Ovary (tissue), 9 donors: ENCODE measurements around the gene BLTP1. TPM values are rescaled to one million over a fixed set of nuclear protein-coding genes. Genes with fewer than 3 reads are reported as not detected.

Experiments
- DNase-seq, 5 donors: peaks; one replicate each; pipeline ENCODE4 v3.0.0-alpha.2; 2019 to 2020
- H3K27ac ChIP-seq, 2 donors: fragments of 200-600 bp; one replicate each; pipeline versions ENCODE4 v1.5.1 to v1.8.0; 2019 to 2022
- H3K27me3 ChIP-seq: fragments of 200-600 bp; one replicate; pipeline ENCODE4 v1.8.0; 2022
- H3K36me3 ChIP-seq: fragments of 200-600 bp; sonication (generic); one replicate; pipeline ENCODE4 v1.5.1; 2019
- H3K4me1 ChIP-seq: one replicate; pipeline ENCODE4 v1.8.1; 2013; ENCODE audit warnings: mild to moderate bottlenecking, moderate library complexity; ENCODE audit not compliant: insufficient read depth
- H3K4me3 ChIP-seq: fragments of 200-600 bp; sonication (generic); one replicate; pipeline ENCODE4 v1.5.1; 2017
- H3K9me3 ChIP-seq, 2 donors: fragments of 200-600 bp in 1 of 2; sonication (generic) in 1 of 2; one replicate each; pipeline versions ENCODE4 v1.5.1 to v1.8.1; 2013 to 2019; ENCODE audit warnings: mild to moderate bottlenecking in 1 of 2, moderate library complexity in 1 of 2
- CTCF ChIP-seq, 3 donors: fragments of 450-650 bp in 2 of 3; fragments of 200-600 bp in 1 of 3; IDR thresholded peaks; one replicate each; pipeline versions ENCODE4 v1.5.1 to v1.8.0; 2016 to 2022; ENCODE audit warnings: antibody characterized with exemption in 3 of 3, mild to moderate bottlenecking in 1 of 3
- EP300 ChIP-seq: sonication (generic); formaldehyde crosslinking; IDR thresholded peaks from one replicate; pipeline ENCODE4 v1.6.1; 2017; ENCODE audit warnings: antibody characterized with exemption
- POLR2A ChIP-seq: fragments of 450-650 bp; IDR thresholded peaks from one replicate; pipeline ENCODE4 v1.6.1; 2017; ENCODE audit warnings: antibody characterized with exemption, mild to moderate bottlenecking, moderate library complexity
- WGBS, 3 donors: extraction: QIAGEN DNeasy Blood & Tissue Kit in 1 of 3; methylation state at CpG; one replicate each; pipeline versions ENCODE4 v1.1.5 to v1.1.7; 2013 to 2017; 5-methylcytosine and 5-hydroxymethylcytosine counted together
- intact Hi-C, 4 donors: fragments of 100-400 bp; cut with DNase I; formaldehyde crosslinking; loops; one replicate each; pipeline versions ENCODE4 v1.11.0 to v1.15.1; 2022 to 2023
- polyA plus RNA-seq, 2 donors: library from polyadenylated mRNA; stranded (reverse); fragments of 200-250 nt in 1 of 2; fragments of 350-450 nt in 1 of 2; fragmentation: Illumina TruSeq in 1 of 2; extraction: RNeasy Lipid Tissue Mini Kit (QIAGEN cat#74804) in 1 of 2; gene quantifications; one replicate each; pipeline ENCODE4 v1.2.3, GENCODE V29; 2013 to 2014
- total RNA-seq, 7 donors: library from RNA; depleted of rRNA in 2 of 7; stranded (reverse); fragments of >200 nt in 2 of 7; fragmentation: NEBNext Ultra II Directional in 3 of 7; extraction: Animal tissue kit (Norgen Biotek cat#: 25700) in 3 of 7; gene quantifications; one replicate each; pipeline versions ENCODE4 v1.1.0 to v1.2.4, GENCODE V29; 2016 to 2023
- donor health status: DM: no; HTN: no; CAD: no; lungs with moderate emphysema.
- donor health status: DM: no; HTN: no; CAD: no.
- donor health status: Bipolar disorder and iron deficiency.
- donor health status: DM: yes; HTN: yes; CAD: no.
- donor health status: DM: no; HTN: no; CAD: no.
- donor health status: DM: yes; HTN: yes; CAD: no.

The BLTP1 gene
- total and polyA plus RNA-seq, 9 donors: 32.5 to 97.5 (median 69.5) TPM

DNA sequence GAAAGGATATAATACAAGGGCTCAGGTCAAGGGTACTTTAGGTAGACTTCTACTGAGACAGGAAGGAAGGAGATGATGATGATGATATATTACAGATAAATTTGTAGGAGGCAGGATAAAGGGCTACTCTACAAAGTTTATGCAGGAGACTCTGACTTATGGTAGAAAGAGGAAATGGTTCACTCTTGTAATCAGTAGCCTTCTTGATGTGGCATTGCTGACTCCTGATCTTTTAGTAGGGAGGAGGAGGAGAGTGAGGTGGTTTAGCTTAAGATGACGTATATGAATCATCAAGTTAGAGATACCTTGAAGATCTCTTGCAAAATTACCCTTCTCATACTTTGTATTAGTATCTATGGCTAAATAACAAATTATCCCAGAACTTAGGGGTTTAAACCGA lies 4.7 kb downstream of the BLTP1 start:
- Histone ChIP-seq H3K27ac (no peak overlapping the region), H3K36me3 (no peaks in the 10 kb centered on the region), H3K9me3 (no peaks in the 10 kb centered on the region), H3K4me3 (no peak overlapping the region), H3K4me1 (peaks cover 3% of the 10 kb centered on the region), H3K27me3 (no peaks in the 10 kb centered on the region)
- TF ChIP-seq CTCF (IDR thresholded peaks at IDR 0.05) (no peak), EP300 (no peak), POLR2A (no peak)
- no peak for DNase-seq
- intact Hi-C loops: no loop called here
- WGBS, 3 donors: 92 to 96% (median 96%) methylated on average over 2 of the region's 2 CpGs

DNA sequence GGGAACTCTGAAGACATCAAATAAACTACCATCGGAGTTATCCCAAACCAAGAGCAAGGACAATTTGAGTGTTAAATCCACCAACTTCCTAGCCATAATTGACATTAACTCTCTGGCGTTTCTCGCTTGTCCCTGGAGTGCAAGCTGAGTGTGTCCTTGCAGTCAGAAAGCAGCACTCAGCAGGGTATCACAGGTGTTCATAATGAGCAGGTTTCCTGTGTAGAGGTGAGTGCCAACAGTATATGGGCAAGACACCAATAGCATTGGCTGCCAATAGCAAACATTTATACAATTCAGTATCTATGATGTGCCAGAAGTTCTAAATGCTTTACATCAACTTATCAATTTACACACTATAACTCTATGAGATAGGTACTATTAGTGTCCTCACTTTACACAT lies 11.2 kb downstream of the BLTP1 start:
- intact Hi-C loops: no loop called here
- WGBS, 3 donors: 87 to 93% (median 88%) methylated on average over 3 of the region's 3 CpGs
- no peaks in the 10 kb centered on the region for H3K36me3 ChIP-seq
- no peaks in the 10 kb centered on the region for H3K9me3 ChIP-seq
- peaks cover 2% of the 10 kb centered on the region for H3K4me1 ChIP-seq
- DNase-seq: no peak
- no peak overlapping the region for H3K4me3 ChIP-seq
- H3K27ac ChIP-seq: no peak overlapping the region
- TF ChIP-seq POLR2A: no peak
- TF ChIP-seq EP300: no peak
- TF ChIP-seq CTCF (IDR thresholded peaks at IDR 0.05): no peak
- H3K27me3 ChIP-seq: no peaks in the 10 kb centered on the region

DNA sequence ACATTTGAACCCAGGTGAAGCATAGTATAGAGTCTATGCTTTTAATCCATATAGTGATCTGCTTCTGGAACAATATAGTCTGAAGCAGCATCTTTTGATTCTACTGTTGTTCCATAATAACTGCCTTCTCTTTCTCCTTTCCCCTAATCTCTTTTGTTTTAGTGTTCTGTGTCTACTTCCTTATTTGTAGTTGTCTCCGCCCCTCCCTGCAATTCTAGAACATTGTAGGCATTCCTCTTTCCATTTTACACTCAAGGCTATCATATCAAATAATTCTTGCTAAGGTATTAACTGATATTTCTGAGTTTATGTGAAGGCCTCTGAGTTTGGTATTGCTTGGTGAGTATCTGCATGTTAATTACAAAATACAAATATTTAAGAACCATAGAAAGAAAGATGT lies 11.6 kb downstream of the BLTP1 start:
- intact Hi-C loops: no loop called here
- no peak for DNase-seq
- WGBS, 3 donors: 56 to 77% (median 68%) methylated on average over 1 of the region's 1 CpG
- H3K36me3 ChIP-seq: no peaks in the 10 kb centered on the region
- H3K27ac ChIP-seq: no peak overlapping the region
- H3K27me3 ChIP-seq: no peaks in the 10 kb centered on the region
- TF ChIP-seq CTCF (IDR thresholded peaks at IDR 0.05) (no peak), EP300 (no peak), POLR2A (no peak)
- H3K4me3 ChIP-seq: no peak overlapping the region
- H3K9me3 ChIP-seq: no peaks in the 10 kb centered on the region
- H3K4me1 ChIP-seq: peaks cover 2% of the 10 kb centered on the region

DNA sequence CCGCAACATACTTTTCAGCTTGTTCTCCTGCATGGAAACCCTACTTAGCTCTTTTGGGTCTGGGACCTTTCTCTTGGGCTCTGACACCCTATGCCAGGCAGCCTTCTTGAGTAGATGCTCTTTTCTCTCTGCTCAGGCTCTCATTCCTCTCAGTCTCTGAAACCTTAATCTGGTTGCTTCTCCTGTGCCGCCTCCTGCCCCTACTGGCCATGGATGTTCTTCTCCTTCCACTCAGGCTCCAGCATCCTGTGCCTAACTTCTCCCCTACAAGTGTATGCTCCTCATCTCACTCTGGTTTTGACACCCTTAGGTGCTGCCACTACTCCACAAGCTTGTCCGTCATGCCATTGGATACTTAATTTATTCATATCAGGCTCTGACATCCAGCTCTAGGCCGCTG lies 15.2 kb downstream of the BLTP1 start:
- no peaks in the 10 kb centered on the region for H3K27me3 ChIP-seq
- no peak overlapping the region for H3K27ac ChIP-seq
- DNase-seq: no peak
- H3K4me3 ChIP-seq: no peak overlapping the region
- TF ChIP-seq EP300: no peak
- no peak for TF ChIP-seq POLR2A
- no peak for TF ChIP-seq CTCF (IDR thresholded peaks at IDR 0.05)
- H3K9me3 ChIP-seq: no peaks in the 10 kb centered on the region
- peaks cover 5% of the 10 kb centered on the region for H3K4me1 ChIP-seq
- H3K36me3 ChIP-seq: no peaks in the 10 kb centered on the region
- intact Hi-C loops: no loop called here
- 89 to 99% (median 92%) methylated on average over 4 of the region's 4 CpGs for WGBS, 3 donors

DNA sequence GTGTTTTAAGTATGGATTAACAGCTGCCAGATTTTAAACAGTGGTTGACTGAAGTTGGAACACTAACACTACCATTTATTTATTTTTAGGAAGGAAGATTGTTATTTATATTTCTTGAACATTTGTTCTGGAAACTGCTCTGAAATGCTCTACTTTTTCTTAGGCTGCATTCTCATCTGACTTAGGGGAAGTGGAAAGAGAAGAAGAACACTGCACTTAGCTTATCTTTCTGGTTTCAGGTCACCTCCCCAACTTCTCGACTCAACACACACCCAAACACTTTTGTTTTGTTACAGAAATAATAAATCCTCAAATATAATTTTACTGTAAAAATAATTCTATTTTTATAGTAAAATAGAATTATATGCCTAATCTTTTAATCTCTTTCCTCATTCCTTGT lies 18.6 kb downstream of the BLTP1 start:
- intact Hi-C loops: no loop called here
- no peaks in the 10 kb centered on the region for H3K9me3 ChIP-seq
- no peaks in the 10 kb centered on the region for H3K27me3 ChIP-seq
- H3K27ac ChIP-seq: no peak overlapping the region
- H3K4me3 ChIP-seq: no peak overlapping the region
- 0 to 6% (median 4%) methylated on average over 1 of the region's 1 CpG for WGBS, 3 donors
- H3K4me1 ChIP-seq: peaks cover 4% of the 10 kb centered on the region
- no peak for TF ChIP-seq EP300
- no peak for TF ChIP-seq POLR2A
- TF ChIP-seq CTCF (IDR thresholded peaks at IDR 0.05): no peak
- no peak for DNase-seq
- no peaks in the 10 kb centered on the region for H3K36me3 ChIP-seq
